Right forelimb (tissue), 1 donor: ENCODE measurements around the gene CDH4.

Experiments
- DNase-seq: peaks from one replicate; pipeline ENCODE4 v3.0.0-alpha.2; 2018

CDH4 gene

DNA sequence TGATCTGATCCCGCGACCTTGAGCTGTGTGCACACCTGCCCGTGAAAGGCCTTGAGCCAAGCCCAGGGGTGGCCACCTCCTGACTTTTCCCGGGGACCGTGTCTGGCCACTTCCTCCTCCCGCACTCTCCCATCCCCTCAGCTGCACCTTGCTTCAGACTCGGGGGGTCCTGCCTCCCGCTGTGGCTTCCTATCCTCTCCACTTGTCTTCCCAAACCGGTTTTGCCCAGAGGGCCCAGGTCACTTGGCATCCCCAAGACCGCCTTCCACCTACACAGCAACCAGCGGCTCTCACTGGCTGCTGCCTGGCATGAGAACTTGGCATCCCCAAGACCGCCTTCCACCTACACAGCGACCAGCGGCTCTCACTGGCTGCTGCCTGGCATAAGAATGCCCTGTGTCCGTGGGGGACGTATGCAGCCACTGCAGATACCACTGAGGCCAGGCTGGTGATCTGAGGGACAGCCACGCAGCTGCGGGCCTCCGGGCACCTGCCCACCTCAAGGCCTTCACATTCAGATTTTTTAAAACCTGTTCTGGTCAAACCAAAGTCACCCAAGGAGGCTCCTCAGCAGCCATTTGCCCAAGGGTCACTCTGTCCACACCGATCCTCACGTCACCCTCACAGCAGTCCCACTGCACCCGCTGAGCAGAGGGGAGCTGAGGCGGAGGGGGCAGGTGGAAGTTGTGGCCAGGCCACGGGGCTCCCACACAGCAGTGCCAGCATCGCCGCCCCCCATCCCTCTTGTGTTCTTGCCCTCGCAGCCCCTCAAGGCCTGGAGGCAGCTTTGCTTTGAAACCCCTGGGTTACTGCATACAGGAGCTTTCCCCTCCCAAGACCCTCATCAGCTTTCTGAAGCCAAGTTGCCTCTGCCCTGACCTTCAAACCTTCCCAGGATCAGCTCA lies 568.1 kb downstream of the CDH4 start:
- DNase-seq = no peak

DNA sequence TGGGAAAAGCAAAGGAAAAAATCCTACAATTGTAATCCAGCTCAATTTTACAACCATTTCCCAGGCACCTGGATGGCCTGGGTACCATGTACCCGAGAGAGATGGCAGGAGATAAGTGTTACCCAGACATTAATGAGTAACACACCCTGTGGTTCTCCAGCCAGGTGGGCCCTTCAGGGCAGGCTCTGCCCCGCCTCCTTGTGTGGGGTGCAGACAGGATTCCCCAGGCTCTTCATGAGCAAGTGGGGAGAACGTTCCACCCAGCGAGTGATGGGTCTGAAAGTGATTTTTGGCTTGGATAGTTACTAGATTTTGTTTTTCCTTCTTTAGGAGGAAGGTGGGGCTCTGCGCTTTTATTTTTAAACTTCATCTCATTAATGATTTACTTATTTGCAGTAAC lies 569.7 kb downstream of the CDH4 start:
- DNase-seq = no peak

DNA sequence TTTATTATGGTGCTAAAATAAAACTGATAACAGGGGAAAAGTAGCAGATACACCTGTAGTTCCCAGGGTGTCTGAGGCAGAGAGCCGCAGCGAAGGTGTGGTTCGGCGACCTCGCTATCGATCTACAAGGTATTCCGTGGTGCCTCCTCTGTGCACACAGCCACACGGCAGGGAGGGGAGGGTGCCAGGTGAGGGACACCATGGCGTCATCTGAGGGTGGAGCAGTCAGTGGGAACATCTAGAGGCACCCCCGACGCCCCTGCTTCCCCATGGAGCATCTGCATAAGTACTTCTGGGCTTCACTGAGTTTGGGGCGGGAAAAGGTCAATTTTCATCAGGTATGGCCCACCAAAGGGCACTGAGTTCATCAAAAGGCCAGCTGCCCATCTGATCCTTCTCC lies 570.3 kb downstream of the CDH4 start:
- DNase-seq = no peak

DNA sequence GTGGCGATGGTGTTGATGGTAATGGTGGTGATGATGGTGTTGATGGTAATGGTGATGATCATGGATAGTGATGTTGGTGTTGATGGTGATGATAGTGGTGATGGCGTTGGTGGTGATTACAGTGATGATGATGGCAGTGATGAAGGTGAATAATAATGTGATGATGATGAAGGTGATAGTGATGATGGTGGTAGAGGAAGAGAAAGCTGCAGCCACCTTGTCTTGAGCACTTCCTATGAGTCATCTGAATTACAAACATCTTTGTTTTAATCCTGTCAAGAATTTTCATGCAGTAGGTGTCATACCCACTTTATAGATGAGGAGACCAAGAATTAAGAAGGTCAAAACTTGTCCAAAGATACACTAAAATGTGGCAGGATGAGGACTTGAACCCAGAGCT lies 571.2 kb downstream of the CDH4 start:
- no peak for DNase-seq

DNA sequence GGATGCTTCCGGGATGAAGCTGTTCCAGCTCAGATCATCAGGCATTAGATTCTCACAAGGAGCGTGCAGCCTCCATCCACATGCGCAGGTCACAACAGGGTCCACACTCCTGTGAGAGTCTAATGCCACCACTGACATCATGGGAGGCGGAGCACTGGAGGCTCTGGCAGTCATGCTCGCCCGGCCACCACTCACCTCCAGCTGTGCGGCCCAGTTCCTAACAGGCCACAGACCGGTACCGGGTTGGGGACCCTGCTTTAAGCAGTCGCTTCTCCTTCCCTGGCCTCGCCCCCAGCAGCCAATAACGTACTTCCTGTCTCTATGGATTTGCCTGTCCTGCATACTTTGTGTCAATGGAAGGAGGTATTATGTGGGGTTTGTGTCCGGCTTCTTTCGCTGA lies 576.8 kb downstream of the CDH4 start:
- no peak for DNase-seq

DNA sequence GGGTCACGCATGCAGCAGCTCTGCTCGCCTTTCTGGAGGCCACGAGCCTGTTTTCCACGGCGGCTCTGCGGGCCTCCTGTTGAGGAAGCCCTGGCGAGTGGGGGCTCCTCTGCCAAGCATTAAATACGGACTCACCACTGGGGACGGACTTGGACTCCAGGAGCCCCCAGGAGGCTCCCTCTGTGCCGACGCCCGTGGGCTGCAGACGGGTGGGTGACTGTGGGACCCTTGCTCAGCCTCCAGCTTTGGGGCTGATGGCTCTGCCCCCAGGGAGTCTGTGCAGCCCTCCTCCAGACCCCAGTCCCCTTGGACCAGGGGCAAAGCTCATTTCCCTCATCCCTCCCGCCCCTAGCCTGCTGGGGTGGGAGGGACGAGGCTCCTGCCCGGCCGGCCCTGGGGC lies 577.5 kb downstream of the CDH4 start:
- no peak for DNase-seq

DNA sequence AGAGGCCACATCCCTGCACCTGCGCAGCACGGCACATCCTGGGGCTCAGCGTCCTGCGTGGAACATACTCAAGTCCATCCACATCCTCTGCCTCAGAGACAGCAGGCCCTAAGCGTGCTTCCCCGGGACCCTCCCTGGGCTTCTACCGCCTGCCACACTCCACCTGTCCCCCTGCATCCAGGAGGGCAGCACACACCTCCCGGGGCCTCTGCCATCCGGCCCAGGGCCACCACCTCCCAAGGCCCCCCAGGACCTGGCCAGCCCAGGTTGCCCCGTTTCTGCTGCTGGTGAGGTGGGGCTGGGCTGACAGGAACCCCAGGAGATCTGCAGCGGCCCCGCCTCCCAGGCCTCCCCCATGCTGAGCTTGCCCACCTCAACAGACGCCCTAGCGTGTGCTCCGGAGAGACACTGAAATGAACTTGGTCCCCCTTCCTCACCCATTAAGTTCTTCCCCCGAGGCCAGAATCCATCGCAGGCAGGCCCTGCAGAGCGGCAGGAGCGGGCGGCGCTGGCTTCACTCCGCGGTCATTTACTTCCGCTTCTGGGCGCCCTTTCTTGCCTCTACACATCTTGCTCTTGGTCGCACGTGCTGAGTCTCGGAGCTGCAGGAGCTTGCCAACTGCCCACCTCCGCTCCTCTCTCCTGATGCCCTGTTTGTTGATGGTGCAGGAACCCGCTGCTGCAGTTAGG lies 578.3 kb downstream of the CDH4 start:
- DNase-seq = no peak

DNA sequence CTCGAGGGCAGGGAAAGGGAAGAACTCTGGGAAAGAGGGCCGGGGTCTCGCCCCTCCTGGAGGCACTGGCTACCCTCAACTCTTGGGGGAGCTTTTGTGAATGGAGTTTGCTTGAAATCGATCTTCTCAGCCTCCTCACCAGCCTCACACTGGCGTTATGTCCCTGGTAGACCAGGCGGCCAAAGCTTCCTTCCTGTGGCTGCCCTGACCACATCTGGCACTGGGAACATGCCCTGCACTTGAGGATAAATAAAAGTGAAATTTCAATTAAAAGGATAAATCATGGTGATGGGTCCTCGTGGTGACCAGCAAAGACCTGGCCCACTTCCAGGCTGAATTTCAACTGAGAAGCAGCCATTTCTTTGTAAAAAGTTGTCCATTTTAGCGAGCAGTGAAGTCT lies 578.9 kb downstream of the CDH4 start:
- DNase-seq = no peak

DNA sequence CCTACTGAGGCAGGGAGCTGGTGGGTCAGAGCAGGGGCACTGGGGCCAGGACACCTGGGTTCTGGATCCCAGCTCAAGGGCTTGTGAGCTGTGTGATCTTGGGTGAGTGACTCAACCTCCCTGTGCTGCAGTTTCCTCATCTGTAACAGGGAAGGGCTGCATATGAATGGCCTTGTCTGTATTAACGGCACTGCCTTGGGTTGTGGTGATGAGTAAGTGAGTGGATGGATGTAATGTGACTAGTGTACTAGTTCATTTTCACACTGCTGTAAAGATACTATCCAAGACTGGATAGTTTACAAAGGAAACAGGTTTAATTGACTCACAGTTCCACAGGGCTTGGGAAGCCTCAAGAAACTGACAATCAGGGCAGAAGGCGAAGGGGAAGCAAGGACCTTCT lies 580.1 kb downstream of the CDH4 start:
- no peak for DNase-seq

DNA sequence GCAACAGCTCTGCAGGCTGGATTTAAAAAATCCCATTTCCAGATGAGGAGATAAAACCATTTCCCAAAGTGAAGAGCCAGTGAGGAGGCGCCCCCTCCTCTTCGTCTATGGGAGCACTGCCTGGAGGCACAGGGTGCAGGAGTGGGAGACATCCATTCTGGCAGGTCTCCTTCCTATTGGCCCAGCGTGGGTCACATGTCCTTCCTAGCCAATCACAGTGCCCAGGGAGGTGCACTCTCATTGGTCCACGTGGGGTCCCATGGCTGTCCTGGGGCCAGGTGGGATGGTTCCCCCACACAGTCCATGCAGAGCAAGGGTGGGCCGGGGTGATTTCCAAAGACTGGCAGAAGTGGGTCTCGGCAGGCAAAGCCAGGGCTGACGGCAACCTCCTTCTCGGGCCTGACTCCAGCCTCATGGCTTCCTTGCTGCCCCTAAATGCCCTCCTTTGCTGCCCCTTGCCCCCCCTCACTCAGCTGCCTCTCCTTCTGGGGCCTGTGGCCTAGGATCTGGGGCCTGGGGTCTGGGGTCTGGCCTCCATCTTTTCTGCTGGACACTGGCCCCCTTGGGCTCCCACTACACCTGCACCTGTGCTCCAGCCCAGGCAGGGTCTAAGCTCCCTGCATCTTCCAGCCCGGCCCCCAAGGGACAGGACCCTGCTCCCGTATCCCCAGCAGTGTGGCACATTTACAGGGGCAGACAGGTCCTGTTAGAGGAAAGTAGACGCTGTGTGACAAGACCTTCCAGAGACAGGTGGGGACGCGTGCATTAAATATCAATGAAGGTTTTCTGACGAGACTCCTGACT lies 581.9 kb downstream of the CDH4 start:
- DNase-seq = no peak

DNA sequence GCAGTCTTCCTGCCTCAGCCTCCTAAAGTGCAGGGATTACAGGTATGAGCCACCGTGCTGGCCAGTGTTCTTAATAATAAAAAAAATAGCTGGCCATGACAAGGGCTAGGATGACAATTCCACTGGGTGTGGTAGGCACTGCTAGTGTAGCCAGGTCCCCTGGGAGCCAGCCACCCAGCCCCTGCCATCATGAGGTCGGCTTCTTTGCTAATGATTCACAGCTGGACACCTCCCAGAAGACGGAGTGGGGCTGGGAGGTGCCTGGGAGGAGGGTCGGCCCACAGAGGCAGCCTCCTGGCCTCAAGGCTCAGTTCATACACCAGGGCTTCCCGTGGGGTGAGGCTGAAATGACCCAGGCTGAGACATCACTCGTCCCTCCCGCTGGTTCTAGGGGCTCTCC lies 583.2 kb downstream of the CDH4 start:
- DNase-seq = no peak

DNA sequence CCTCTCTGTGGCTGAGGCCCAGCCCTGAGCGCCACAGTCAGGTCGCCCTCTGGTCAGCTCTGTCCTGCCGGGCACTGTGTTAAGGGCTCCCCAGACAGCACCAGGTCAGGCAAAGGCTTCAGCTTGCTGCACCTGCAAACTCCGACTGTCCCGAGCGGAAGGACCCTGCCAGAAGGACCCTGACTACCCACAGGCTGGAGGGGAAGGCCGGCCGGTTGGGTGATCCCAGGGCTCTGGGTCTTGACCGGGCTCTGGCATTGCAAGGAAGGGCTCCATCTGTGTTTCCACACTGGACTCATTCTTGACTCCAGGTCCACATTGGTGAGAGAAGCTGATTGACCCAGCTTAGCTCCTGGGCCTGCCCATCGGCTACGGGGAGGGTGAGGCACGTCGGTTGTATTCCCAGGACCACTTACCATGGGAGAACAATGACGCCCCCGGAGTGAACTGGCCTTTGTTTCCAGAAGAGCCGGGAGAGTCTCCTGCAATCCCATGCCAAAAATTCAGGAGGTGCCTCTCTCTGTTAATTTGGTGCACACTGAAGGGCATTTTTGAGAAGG lies 583.8 kb downstream of the CDH4 start:
- no peak for DNase-seq

DNA sequence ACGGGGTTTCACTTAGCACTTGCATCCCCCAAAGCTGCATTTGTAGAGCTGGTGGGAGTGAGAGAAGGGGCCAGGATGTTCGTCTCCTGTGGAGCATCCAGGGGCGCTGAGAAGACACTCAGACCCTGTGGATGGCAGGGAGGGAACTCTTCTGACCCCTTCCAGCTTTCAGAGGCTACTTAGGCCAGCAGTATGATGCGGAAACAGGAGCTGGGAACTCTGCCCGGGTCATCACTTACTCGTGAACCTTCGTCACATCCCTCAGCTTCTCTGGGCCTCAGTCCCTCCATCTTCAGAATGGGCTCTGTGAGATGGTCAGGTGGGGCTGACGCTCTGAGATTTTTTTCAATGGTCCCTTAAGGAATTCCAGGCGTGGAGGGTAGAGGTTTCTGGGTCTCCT lies 585.1 kb downstream of the CDH4 start:
- DNase-seq = no peak

DNA sequence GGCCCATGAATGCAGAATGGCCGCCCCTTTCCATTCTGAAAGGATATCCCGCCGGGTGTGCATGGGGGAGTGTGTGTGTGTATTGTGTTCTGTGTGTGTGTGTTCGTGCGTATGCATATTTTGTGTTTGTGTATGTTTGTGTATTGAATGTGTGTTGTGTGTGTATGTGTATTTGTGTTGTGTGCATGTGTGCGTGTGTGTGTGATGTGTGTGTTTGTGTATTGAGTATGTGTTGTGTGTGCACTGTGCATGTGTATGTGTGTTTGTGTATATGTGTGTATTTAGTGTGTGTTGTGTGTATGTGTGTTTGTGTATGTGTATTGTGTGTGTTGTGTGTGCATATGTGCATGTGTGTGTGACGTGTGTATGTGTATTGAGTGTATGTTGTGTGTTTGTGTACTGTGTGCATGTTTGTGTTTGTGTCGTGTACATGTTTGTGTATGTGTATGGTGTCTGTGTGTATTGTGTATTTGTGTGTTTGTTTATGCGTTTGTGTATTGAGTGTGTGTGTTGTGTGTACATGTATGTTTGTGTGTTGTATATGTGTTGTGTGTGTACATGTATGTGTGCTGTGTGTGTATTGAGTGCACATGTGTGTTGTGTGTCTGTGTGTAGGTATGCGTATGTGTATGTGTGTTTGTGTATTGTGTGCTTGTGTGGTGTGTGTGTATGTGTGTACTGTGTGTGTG lies 587.3 kb downstream of the CDH4 start:
- DNase-seq = no peak

DNA sequence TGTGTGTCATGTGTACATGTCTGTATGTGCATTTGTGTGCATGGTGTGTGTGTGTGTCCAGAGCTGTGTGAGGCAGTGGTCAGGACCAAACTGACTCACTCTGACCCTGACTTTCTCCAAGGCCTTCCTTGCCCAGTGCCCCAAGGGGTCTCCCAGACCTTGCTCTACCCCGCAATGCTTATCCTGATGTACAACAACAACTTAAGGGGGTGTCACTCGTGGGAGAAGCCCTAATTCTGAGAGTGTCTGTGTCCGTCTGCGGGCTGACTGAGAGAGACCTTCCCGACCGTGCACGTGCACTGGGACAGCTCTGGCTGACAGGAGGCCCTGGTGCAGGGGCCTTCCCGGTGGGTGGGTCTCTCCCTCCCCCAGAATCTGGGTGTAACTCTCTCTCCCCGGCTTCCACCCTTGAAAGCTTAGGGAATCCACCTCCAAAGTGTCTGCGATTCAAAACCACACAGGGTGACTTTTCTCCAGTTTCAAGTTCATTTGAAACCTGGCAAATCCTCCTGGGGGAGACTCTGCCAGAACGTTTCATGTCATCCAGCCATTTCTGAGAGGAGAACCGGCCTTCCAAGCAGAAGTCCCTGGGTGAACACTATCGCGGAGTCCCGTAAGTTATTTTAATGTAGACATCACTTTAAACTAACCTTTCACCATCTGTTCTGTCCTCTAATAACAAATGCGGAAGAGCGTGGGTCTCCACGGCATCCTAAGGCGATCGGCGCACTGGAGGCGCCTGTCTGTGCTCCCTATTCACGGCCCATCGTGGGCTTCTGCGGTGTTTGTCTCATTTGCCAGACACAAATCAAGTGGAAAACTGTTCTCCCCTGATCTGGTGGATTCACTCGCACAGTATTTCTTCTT lies 588.1 kb downstream of the CDH4 start:
- DNase-seq = no peak

DNA sequence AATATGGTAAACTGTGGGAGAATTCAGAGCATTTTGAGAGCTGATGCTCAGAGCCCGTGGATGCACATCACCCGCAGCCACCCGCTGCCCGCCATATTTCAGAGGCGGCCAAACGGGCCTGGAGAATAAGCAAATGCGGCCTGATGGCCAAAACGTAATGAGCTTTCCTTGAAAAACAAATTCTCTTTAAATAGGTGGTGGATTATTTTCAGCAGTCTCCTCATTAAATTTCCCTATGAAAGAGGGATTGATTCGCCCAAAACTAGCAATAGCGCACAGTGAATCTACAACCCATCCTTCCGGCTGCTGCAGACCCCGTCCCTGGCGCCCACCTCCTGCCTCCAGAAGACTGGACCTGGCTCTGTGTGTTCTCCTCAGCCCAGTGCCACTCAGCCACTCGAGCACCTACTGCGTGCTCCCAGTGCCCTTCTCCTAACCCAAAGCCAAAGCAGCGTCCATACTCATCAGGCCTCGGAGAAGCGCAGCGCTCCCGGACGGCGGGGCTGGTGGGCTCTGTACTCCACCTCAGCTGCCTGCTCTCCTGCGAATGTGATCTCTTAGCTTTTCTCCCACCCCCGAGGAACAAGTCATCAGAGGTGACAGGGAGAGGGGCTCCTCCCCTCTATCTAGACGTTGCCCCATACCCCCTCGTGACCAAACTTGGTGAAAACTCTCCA lies 588.9 kb downstream of the CDH4 start:
- DNase-seq = no peak

DNA sequence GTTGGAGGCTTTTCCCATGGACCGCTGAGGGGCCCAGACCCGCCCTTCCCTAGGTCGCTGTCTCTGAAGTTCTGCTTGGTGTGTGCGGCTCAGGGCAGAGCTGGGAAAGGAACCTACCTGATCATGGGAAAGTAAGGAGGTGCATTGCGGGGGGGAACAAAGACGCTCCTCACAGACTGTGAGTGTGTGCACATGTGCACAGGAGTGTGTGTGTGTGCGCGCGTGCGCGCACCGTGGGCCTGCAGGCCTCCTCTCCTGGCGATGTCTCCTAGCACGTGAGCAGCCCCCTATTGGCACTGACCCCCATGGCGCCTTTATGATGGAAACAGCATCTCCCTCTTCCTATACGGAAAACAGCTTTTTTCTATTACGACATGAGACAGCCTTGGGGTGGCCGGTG lies 589.5 kb downstream of the CDH4 start:
- no peak for DNase-seq

DNA sequence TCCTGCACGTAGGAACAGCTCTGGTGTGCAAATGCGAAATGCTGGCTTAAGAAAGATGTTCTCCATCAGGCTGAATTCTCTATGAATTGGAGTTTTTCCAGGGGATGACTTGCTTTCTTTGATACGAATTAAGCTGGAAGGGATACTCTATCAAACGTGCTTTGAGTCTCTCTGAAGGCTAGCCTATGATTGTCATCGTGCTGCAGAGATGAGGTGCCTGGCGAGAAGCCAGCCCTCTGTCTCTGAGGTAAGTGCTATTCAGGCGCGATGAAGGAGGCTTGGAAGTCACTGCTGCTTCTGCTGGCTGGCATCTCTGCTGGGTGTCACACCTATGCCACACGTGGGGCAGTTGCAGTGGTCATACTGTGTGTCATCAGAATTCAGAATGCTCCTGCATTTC lies 589.9 kb downstream of the CDH4 start:
- no peak for DNase-seq

DNA sequence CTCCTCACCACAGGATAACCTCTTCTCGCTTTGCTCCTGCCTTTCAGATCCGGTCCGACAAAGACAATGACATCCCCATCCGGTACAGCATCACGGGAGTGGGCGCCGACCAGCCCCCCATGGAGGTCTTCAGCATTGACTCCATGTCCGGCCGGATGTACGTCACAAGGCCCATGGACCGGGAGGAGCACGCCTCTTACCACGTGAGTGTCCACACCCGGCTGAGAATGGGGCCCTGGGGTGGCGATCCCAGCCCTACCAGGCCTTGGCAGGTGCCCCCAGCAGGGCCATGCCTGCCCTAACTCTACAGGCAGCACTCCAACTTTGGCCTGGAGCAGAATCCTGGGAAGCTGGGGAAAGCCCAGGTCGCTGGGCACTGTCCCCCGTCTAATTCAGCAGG lies 592.6 kb downstream of the CDH4 start:
- no peak for DNase-seq

DNA sequence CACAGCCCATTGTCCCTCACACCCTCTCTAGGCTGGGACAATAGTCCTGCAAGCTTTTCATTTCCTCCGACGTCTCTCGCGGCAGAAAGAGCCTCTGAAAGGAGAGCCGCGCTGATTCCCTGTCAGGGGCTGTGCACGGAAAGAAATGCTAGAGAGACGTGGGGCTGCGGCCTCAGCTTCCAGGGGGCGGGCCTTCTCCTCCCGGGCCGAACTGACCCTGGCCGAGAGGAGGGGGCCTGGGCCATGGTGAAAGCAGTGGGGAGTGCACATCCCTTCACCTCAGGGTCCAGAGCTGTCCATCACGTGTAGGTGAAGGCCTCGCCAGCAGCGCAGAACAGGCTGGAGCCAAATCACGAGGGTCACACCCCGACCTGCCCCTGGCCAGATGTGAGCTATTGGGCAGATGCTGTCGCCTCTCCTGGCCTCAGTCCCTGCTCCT lies 593.2 kb downstream of the CDH4 start:
- no peak for DNase-seq

DNA sequence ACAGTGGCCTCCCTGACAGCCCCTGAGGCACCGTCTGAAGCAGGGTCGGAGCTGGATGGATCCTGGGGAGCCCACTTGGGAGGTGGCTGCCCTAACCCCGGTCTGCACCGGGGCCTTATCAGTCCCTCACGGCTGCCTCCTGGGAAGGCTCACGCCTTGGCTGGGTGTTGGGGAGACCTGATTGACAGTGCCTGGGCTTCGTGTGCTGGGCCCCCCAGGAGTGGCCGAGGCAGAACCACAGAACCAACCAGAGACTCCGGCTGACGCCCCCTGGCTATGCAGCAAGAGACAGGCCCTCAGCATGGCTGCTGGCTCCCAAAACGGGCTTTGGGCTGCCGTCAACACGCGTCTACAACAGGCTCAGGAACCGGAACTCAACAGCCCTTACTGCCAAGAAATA lies 594.0 kb downstream of the CDH4 start:
- no peak for DNase-seq
